ENCODE results near the gene MED27.

MED27 gene

GRCh38 chr9:131847665-131848354, 231.9 kb downstream of the MED27 start:
- FAIRE-seq, result no peak

- no peak for FAIRE-seq
Measured at GRCh38 chr9:131845305-131846298, 234.1 kb downstream of the MED27 start.

GRCh38 chr9:131844745-131845118, 234.9 kb downstream of the MED27 start:
- FAIRE-seq, result no peak

GRCh38 chr9:131843989-131844744, 235.5 kb downstream of the MED27 start:
- FAIRE-seq, result no peak

- FAIRE-seq, result no peak
Measured at GRCh38 chr9:131841765-131842318, 237.8 kb downstream of the MED27 start.

- FAIRE-seq, result no peak
Measured at GRCh38 chr9:131840751-131841702, 238.6 kb downstream of the MED27 start.

- no peak for FAIRE-seq
Measured at GRCh38 chr9:131840220-131840619, 239.4 kb downstream of the MED27 start.

- FAIRE-seq, result no peak
Measured at GRCh38 chr9:131839281-131840084, 240.2 kb downstream of the MED27 start.

- no peak for FAIRE-seq
Measured at GRCh38 chr9:131838530-131839280, 241.0 kb downstream of the MED27 start.

- no peak for FAIRE-seq
Measured at GRCh38 chr9:131837836-131838235, 241.8 kb downstream of the MED27 start.

- FAIRE-seq, result no peak
Measured at GRCh38 chr9:131837316-131837715, 242.4 kb downstream of the MED27 start.

- FAIRE-seq, result no peak
Measured at GRCh38 chr9:131836607-131837315, 242.9 kb downstream of the MED27 start.

- FAIRE-seq, result no peak
Measured at GRCh38 chr9:131836021-131836420, 243.6 kb downstream of the MED27 start.

- no peak for FAIRE-seq
Measured at GRCh38 chr9:131835151-131835910, 244.3 kb downstream of the MED27 start.

GRCh38 chr9:131834721-131835120, 244.9 kb downstream of the MED27 start:
- no peak for FAIRE-seq

GRCh38 chr9:131833906-131834305, 245.8 kb downstream of the MED27 start:
- no peak for FAIRE-seq

- FAIRE-seq, result no peak
Measured at GRCh38 chr9:131833083-131833482, 246.6 kb downstream of the MED27 start.

- no peak for FAIRE-seq
Measured at GRCh38 chr9:131831380-131832165, 248.1 kb downstream of the MED27 start.

Data from islet of Langerhans (tissue), 1 donor.